Uterus (tissue), 2 donors: Measurements from ENCODE around the gene NUP85.

ENCODE experiments used
- CTCF ChIP-seq, 4 experiments: fragments of 200-600 bp in 2 of 4; fragments of 450-650 bp in 2 of 4; sonication (generic) in 2 of 4; IDR thresholded peaks; one replicate each; pipeline ENCODE4 v1.5.1; 2016 to 2019; ENCODE audit warnings: antibody characterized with exemption in 4 of 4, mild to moderate bottlenecking in 2 of 4, moderate library complexity in 1 of 4
- POLR2A ChIP-seq, 2 donors: fragments of 450-650 bp; IDR thresholded peaks; one replicate each; pipeline ENCODE4 v1.6.1; 2016; ENCODE audit warnings: antibody characterized with exemption in 2 of 2, mild to moderate bottlenecking in 1 of 2, moderate library complexity in 1 of 2

GRCh38 chr17:75245011-75245410, 39.5 kb downstream of the NUP85 start:
- no peak for TF ChIP-seq CTCF (IDR thresholded peaks at IDR 0.05)
- no peak for TF ChIP-seq POLR2A (IDR thresholded peaks at IDR 0.05)
